ENCODE results near the gene RAD51B. TPM values are rescaled to one million over a fixed set of nuclear protein-coding genes. Genes with fewer than 3 reads are reported as not detected.

The RAD51B gene
- total RNA-seq, 1 donor from 2014 or later, result 16.7 TPM

DNA sequence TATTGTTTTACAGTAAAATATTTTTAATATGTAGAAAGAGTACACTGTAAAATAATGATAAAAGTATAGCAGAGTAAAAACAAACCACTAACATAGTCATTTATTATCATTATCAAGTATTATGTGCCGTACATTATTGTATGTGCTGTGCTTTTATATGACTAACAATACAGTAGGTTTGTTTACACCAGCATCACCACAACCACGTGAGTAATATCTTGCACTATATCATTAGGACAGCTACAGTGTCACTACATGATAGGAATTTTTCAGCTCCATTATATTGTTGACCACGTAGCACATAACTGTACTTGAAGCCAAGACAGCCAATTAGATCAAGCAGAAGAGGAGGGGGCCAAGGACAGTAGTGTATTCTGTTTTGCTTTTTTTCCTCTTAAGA lies 415.4 kb downstream of the RAD51B start:
- DNase-seq (ENCODE audit: low read depth, low spot score), result no peak
- no peak overlapping the region for H3K4me3 Mint-ChIP-seq
- no peak overlapping the region for H3K27ac Mint-ChIP-seq (ENCODE audit: unreplicated experiment)
- H3K4me1 Mint-ChIP-seq, result peaks cover 5% of the 10 kb centered on the region
- TF ChIP-seq, protein P1, sequence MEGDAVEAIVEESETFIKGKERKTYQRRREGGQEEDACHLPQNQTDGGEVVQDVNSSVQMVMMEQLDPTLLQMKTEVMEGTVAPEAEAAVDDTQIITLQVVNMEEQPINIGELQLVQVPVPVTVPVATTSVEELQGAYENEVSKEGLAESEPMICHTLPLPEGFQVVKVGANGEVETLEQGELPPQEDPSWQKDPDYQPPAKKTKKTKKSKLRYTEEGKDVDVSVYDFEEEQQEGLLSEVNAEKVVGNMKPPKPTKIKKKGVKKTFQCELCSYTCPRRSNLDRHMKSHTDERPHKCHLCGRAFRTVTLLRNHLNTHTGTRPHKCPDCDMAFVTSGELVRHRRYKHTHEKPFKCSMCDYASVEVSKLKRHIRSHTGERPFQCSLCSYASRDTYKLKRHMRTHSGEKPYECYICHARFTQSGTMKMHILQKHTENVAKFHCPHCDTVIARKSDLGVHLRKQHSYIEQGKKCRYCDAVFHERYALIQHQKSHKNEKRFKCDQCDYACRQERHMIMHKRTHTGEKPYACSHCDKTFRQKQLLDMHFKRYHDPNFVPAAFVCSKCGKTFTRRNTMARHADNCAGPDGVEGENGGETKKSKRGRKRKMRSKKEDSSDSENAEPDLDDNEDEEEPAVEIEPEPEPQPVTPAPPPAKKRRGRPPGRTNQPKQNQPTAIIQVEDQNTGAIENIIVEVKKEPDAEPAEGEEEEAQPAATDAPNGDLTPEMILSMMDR (conservative IDR thresholded peaks at IDR 0.05), result no peak
- H3K36me3 Mint-ChIP-seq (ENCODE audit: low read depth), result peaks cover 3% of the 10 kb centered on the region
- no peaks in the 10 kb centered on the region for H3K27me3 Mint-ChIP-seq (ENCODE audit: low read depth)
- peaks cover 2% of the 10 kb centered on the region for H3K9me3 Mint-ChIP-seq

DNA sequence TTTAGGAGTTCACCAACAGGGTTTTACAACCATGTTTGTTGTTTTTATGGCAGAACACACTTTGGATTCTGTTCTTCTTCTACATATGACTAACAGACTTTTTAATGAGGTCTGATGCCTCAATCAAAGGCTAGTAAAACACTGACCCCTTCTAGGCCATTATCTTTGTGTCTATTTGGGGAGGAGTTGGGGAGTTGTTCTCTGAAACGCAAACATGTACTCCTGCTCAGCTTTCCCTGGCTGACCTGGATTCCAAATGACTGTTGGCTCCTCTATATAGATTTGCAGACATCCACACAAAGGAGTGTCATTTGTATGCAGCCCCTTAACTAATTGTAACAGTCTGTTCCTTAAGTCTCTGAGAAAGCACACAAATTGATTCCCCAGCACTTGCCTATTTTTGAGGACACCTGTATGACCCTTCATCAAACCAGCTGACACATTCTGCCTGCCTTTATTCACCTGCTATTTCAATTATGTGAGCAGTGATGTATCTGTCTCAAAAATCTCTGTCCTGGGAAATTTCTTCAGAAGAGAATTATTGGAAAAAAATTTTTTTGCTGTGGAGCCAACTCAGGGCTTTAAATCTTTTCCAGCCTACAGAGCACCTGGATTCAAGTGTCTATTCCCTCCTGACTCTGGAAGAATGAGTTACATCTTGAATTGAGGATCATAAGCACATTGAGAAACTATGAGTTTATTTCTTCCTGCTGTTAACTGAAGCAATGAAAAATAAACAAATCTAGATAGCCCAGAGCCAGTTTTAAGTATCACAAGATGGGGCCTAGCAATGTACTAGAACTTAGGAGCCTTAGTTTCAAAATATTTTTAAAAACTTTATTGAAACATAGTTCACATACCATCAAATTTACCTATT lies 417.2 kb downstream of the RAD51B start:
- Mint-ChIP-seq H3K9me3 (peaks cover 2% of the 10 kb centered on the region), H3K27me3 (ENCODE audit: low read depth) (no peaks in the 10 kb centered on the region), H3K4me3 (no peak overlapping the region), H3K4me1 (peaks cover 19% of the 10 kb centered on the region), H3K36me3 (ENCODE audit: low read depth) (peaks cover 3% of the 10 kb centered on the region), H3K27ac (ENCODE audit: unreplicated experiment) (no peak overlapping the region)
- no peak for DNase-seq (ENCODE audit: low read depth, low spot score)
- TF ChIP-seq, protein P1 (conservative IDR thresholded peaks at IDR 0.05), result no peak

DNA sequence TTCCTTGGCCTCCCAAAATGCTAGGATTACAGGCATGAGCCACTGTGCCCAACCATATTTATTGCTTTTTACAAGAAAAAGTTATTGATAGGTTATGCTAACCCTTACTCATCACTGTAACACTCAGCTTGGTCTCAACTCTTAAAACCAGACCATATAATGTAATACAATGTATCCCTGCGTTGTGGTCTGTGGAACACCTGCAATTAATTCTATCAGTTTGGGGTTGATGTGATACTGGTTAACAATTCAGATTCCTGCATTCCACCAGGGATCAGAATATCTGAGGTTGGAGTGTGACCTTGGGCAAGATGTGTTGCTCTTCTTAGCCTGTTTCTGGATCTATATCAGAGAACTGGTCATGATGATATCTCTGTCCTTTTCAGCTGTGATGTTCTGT lies 419.0 kb downstream of the RAD51B start:
- H3K36me3 Mint-ChIP-seq (ENCODE audit: low read depth), result peaks cover 3% of the 10 kb centered on the region
- peaks cover 2% of the 10 kb centered on the region for H3K9me3 Mint-ChIP-seq
- no peak overlapping the region for H3K4me3 Mint-ChIP-seq
- H3K27me3 Mint-ChIP-seq (ENCODE audit: low read depth), result no peaks in the 10 kb centered on the region
- no peak for DNase-seq (ENCODE audit: low read depth, low spot score)
- no peak overlapping the region for H3K27ac Mint-ChIP-seq (ENCODE audit: unreplicated experiment)
- H3K4me1 Mint-ChIP-seq, result peaks cover 25% of the 10 kb centered on the region
- TF ChIP-seq, protein P1 (conservative IDR thresholded peaks at IDR 0.05), result no peak

DNA sequence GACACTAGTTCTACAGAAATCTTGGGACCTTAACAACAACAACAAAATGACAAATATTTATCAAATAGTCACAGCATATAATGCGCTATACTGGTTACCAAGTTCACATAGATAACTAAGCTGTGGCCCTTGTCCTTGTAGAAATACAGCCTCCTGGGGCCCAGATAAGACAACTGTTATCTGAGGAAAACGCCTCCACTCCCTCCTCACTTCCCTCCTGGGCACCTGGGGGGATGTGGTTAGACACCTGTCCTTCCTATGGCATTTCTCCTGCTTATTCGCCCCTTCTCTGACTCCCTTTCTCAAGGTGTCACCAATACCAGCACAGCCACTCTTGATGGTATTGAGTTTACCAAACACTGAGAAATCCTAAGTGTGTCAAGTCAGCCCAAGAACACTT lies 419.4 kb downstream of the RAD51B start:
- Mint-ChIP-seq H3K36me3 (ENCODE audit: low read depth) (peaks cover 3% of the 10 kb centered on the region), H3K27ac (ENCODE audit: unreplicated experiment) (no peak overlapping the region), H3K4me3 (no peak overlapping the region), H3K4me1 (peaks cover 30% of the 10 kb centered on the region), H3K9me3 (peaks cover 2% of the 10 kb centered on the region), H3K27me3 (ENCODE audit: low read depth) (no peaks in the 10 kb centered on the region)
- TF ChIP-seq, protein P1 (conservative IDR thresholded peaks at IDR 0.05), result no peak
- DNase-seq (ENCODE audit: low read depth, low spot score), result no peak

DNA sequence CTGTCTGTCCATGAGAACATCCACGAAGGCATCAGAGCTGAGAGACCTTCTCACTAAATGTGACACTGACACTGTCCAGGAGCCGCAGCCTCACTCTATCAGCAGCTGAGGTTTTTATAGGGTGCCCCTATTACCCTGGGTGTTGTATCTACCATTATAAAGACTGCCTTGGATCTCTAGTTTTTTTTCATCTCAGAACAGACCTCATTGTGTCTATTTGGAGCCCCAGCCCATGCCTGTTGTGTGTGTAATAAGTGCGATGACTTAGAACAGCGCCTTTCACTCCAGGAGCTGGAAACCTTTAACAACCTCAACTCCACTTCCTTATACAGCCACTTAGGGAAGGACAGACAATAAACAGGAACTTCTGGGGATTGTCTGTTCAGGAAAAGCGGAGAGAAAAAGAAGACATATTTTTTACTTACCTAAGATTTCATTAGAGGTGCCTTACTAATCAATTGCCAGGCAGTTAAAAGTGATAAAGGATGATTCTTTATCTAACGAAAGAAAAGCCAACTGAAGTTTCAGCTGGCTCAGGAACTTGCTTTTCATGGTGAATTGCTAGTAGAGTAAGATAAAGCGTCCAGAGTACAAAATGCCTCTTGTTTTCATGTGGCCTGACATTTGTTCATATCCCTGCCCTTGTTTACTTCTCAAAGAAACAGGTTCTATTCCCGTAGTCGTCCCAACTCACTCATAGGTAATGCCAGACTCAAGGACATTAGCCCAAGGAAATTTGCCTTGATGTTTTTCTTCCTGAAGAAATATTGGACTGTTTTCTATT lies 420.6 kb downstream of the RAD51B start:
- Mint-ChIP-seq H3K36me3 (ENCODE audit: low read depth) (peaks cover 3% of the 10 kb centered on the region), H3K9me3 (peaks cover 2% of the 10 kb centered on the region), H3K4me3 (no peak overlapping the region), H3K27ac (ENCODE audit: unreplicated experiment) (no peak overlapping the region), H3K4me1 (peaks cover 37% of the 10 kb centered on the region), H3K27me3 (ENCODE audit: low read depth) (no peaks in the 10 kb centered on the region)
- no peak for DNase-seq (ENCODE audit: low read depth, low spot score)
- TF ChIP-seq, protein P1 (conservative IDR thresholded peaks at IDR 0.05), result no peak
